SK-N-MC (cell line): ENCODE measurements around the gene TGM5.

Experiments
- EZH2 ChIP-seq: fragments of 200-600 bp; sonication (generic); IDR thresholded peaks from one replicate; pipeline ENCODE4 v1.6.1; 2017; ENCODE audit warnings: antibody characterized with exemption
- FOXP2 ChIP-seq: optimal IDR thresholded peaks from 2 replicates; pipeline ENCODE3; 2011; ENCODE audit warnings: mild to moderate bottlenecking, moderate library complexity; ENCODE audit not compliant: insufficient read depth; ENCODE audit errors: extremely low read length, control extremely low read depth

DNA sequence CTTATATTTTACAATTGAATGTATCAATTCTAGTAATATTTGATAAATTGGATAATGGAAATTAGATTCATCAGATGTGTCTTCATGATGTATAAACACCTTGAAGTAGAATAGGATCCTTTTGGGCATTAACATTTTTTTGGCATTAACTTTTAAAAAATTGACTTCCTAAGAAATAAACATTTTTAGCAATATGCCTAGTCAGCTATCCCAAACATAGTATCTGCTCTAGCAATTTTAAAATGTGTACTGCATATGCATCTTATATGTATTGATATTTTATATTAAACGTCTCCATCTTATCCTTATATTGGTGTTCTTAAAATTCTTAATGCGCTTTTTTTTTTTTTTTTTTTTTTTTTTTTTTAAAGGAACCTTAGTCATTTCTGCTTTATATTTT, 73.0 kb downstream of the TGM5 start:
- no peak for TF ChIP-seq FOXP2
- TF ChIP-seq EZH2 = no peak
